T1000 (cell line): ENCODE results near the gene GSTT2.
"Not testable (repeated sequence)": the region's sequence is repeated elsewhere in the genome, so short reads cannot be mapped to it uniquely, and the experiment has no call there.

Source experiments
- DNase-seq: peaks from one replicate; lab custom pipeline; 2025; ENCODE audit warnings: mixed read lengths; lab: John Stamatoyannopoulos, UW

The GSTT2 gene

GRCh38 chr22:23974345-23974744, 5.6 kb upstream of the GSTT2 start, which contains the start of gene DDT:
Gene DDT, minus strand, starts transcription at chr22:23974441. Its CDS starts 27 bp downstream, at chr22:23974414.
- not testable (repeated sequence) for DNase-seq

GRCh38 chr22:23974836-23975352, 5.0 kb upstream of the GSTT2 start:
- DNase-seq, result not testable (repeated sequence)

- not testable (repeated sequence) for DNase-seq
These were observed 2.6 kb upstream of the GSTT2 start for GRCh38 chr22:23977304-23977703.

- DNase-seq, result not testable (repeated sequence)
These were observed 633 bp downstream of the GSTT2 start for GRCh38 chr22:23980567-23980966.

GRCh38 chr22:23984430-23984829, 4.5 kb downstream of the GSTT2 start:
- no peak for DNase-seq

GRCh38 chr22:23986089-23986488, 6.2 kb downstream of the GSTT2 start:
- not testable (repeated sequence) for DNase-seq

- not testable (repeated sequence) for DNase-seq
These were observed 6.7 kb downstream of the GSTT2 start for GRCh38 chr22:23986538-23987178.

GRCh38 chr22:23989583-23990244, 9.8 kb downstream of the GSTT2 start:
- not testable (repeated sequence) for DNase-seq

GRCh38 chr22:23993080-23993479, 13.1 kb downstream of the GSTT2 start:
- not testable (repeated sequence) for DNase-seq

- not testable (repeated sequence) for DNase-seq
These were observed 13.7 kb downstream of the GSTT2 start for GRCh38 chr22:23993581-23994177.

GRCh38 chr22:23997092-23997491, 17.2 kb downstream of the GSTT2 start:
- no peak for DNase-seq

GRCh38 chr22:23999779-24000178, 19.8 kb downstream of the GSTT2 start:
- DNase-seq, result not testable (repeated sequence)

GRCh38 chr22:24001314-24001713, 21.4 kb downstream of the GSTT2 start:
- no peak for DNase-seq

GRCh38 chr22:24002272-24002671, 22.3 kb downstream of the GSTT2 start:
- DNase-seq, result no peak

GRCh38 chr22:24002851-24003250, 22.9 kb downstream of the GSTT2 start:
- no peak for DNase-seq

- no peak for DNase-seq
These were observed 24.0 kb downstream of the GSTT2 start for GRCh38 chr22:24003887-24004286.

GRCh38 chr22:24005201-24005600, 25.3 kb downstream of the GSTT2 start, which contains the start of gene GSTT4:
Gene GSTT4, minus strand, starts transcription at chr22:24005453. Its CDS starts 97 bp downstream, at chr22:24005356.
- DNase-seq, result no peak

- DNase-seq, result no peak
These were observed 26.4 kb downstream of the GSTT2 start for GRCh38 chr22:24006207-24006913.

GRCh38 chr22:24006914-24007214, 26.9 kb downstream of the GSTT2 start:
- DNase-seq, result no peak

GRCh38 chr22:24007253-24008021, 27.5 kb downstream of the GSTT2 start:
- no peak for DNase-seq

- no peak for DNase-seq
These were observed 28.0 kb downstream of the GSTT2 start for GRCh38 chr22:24008022-24008283.
